CD4-positive, alpha-beta T cell treated with Interleukin-4 for 4 hours (primary cell): ENCODE data around the gene PYHIN1.
A peak's percentile ranks its signal among the peaks of the same experiment; 100 is the strongest.
"Not testable (repeated sequence)": the region's sequence is repeated elsewhere in the genome, so short reads cannot be mapped to it uniquely, and the experiment has no call there.

Experiments used
- DNase-seq: peaks from one replicate; pipeline ENCODE4 v3.0.0-alpha.2; 2020

Gene PYHIN1

GRCh38 chr1:158984386-158984785 is 53.0 kb downstream of the PYHIN1 start:
- no peak for DNase-seq

GRCh38 chr1:158989424-158989823 is 58.1 kb downstream of the PYHIN1 start:
- no peak for DNase-seq

- DNase-seq: no peak
These were observed 61.5 kb downstream of the PYHIN1 start for GRCh38 chr1:158992787-158993312.

GRCh38 chr1:158996998-158997397 is 65.6 kb downstream of the PYHIN1 start:
- DNase-seq: no peak

- DNase-seq: no peak
These were observed 66.9 kb downstream of the PYHIN1 start for GRCh38 chr1:158998037-158998780.

- DNase-seq: peak; percentile 82
These were observed 67.4 kb downstream of the PYHIN1 start for GRCh38 chr1:158998781-158999161.

- DNase-seq: no peak
These were observed 68.1 kb downstream of the PYHIN1 start for GRCh38 chr1:158999316-159000069.

- DNase-seq: no peak
These were observed 68.7 kb downstream of the PYHIN1 start for GRCh38 chr1:159000070-159000409.

- DNase-seq: no peak
These were observed 69.3 kb downstream of the PYHIN1 start for GRCh38 chr1:159000625-159001024.

GRCh38 chr1:159005161-159005560 is 73.8 kb downstream of the PYHIN1 start:
- no peak for DNase-seq

GRCh38 chr1:159005676-159006075 is 74.3 kb downstream of the PYHIN1 start:
- DNase-seq: no peak

- DNase-seq: not testable (repeated sequence)
These were observed 75.0 kb downstream of the PYHIN1 start for GRCh38 chr1:159006210-159006807.

- DNase-seq: no peak
These were observed 76.4 kb downstream of the PYHIN1 start for GRCh38 chr1:159007726-159008125.

- DNase-seq: peak; percentile 79
These were observed 77.4 kb downstream of the PYHIN1 start for GRCh38 chr1:159008744-159009188.

- DNase-seq: no peak
These were observed 77.9 kb downstream of the PYHIN1 start for GRCh38 chr1:159009287-159009686.

- peak; percentile 89 for DNase-seq
These were observed 78.5 kb downstream of the PYHIN1 start, which contains the start of gene IFI16 for GRCh38 chr1:159009704-159010361. TSS of gene IFI16 (plus strand) at chr1:159009907. CDS start at chr1:159014681, 4,774 bp downstream.

- no peak for DNase-seq
These were observed 79.0 kb downstream of the PYHIN1 start for GRCh38 chr1:159010391-159010790.

GRCh38 chr1:159011001-159011400 is 79.6 kb downstream of the PYHIN1 start:
- not testable (repeated sequence) for DNase-seq

GRCh38 chr1:159011751-159012150 is 80.4 kb downstream of the PYHIN1 start:
- DNase-seq: peak; percentile 19

GRCh38 chr1:159012495-159012894 is 81.1 kb downstream of the PYHIN1 start:
- DNase-seq: peak; percentile 76

- no peak for DNase-seq
These were observed 82.7 kb downstream of the PYHIN1 start for GRCh38 chr1:159014003-159014571.

- DNase-seq: no peak
These were observed 83.5 kb downstream of the PYHIN1 start for GRCh38 chr1:159014851-159015250.
